SK-N-SH (cell line): ENCODE data around the gene MRPL46.

Source experiments
- EP300 ChIP-seq, 2 experiments: IDR thresholded peaks; 2 replicates each; pipeline versions ENCODE4 v1.4.0 to v1.6.1; 2012; ENCODE audit warnings: borderline replicate concordance in 1 of 2, low read depth in 1 of 2, low read length in 1 of 2
- FOXM1 ChIP-seq: IDR thresholded peaks from 2 replicates; pipeline ENCODE4 v1.4.0; 2012; ENCODE audit warnings: low read depth, mild to moderate bottlenecking
- NFIC ChIP-seq: IDR thresholded peaks from 2 replicates; pipeline ENCODE4 v1.4.0; 2012; ENCODE audit warnings: borderline replicate concordance
- POLR2AphosphoS5 ChIP-seq: IDR thresholded peaks from 2 replicates; pipeline ENCODE4 v1.6.1; 2012; ENCODE audit warnings: low read depth, low read length
- RCOR1 ChIP-seq: fragments of 150-350 bp; IDR thresholded peaks from 2 replicates; pipeline ENCODE4 v1.6.1; 2017; ENCODE audit warnings: antibody characterized with exemption, low read length
- RXRA ChIP-seq: IDR thresholded peaks from 2 replicates; pipeline ENCODE4 v1.4.0; 2012; ENCODE audit warnings: low read depth, mild to moderate bottlenecking, borderline replicate concordance
- TAF1 ChIP-seq: IDR thresholded peaks from 2 replicates; pipeline ENCODE4 v1.6.1; 2012; ENCODE audit warnings: low read depth, mild to moderate bottlenecking, low read length, moderate library complexity, borderline replicate concordance
- YY1 ChIP-seq: IDR thresholded peaks from 2 replicates; pipeline ENCODE4 v1.4.0; 2012; ENCODE audit warnings: low read depth, mild to moderate bottlenecking
- ZBTB33 ChIP-seq: IDR thresholded peaks from 2 replicates; pipeline ENCODE4 v1.4.0; 2012; ENCODE audit warnings: low read depth, borderline replicate concordance
- TF ChIP-seq, protein P1 (sequence below): IDR thresholded peaks from 2 replicates; pipeline ENCODE4; 2012
- TF ChIP-seq, protein P2 (sequence below): fragments of 200-600 bp; sonication (generic); IDR thresholded peaks from 2 replicates; pipeline ENCODE4 v1.6.1; 2017; ENCODE audit warnings: antibody characterized with exemption, mild to moderate bottlenecking, moderate library complexity
- TF ChIP-seq, protein P3 (sequence below): IDR thresholded peaks from 2 replicates; pipeline ENCODE4 v1.4.0; 2012; ENCODE audit warnings: low read depth
- TF ChIP-seq, protein P4 (sequence below): IDR thresholded peaks from 2 replicates; pipeline ENCODE4 v1.6.1; 2012; ENCODE audit warnings: mild to moderate bottlenecking, low read depth, low read length, moderate library complexity

GRCh38 chr15:88477904-88478303 is 10.7 kb upstream of the MRPL46 start:
- TF ChIP-seq, protein P1, sequence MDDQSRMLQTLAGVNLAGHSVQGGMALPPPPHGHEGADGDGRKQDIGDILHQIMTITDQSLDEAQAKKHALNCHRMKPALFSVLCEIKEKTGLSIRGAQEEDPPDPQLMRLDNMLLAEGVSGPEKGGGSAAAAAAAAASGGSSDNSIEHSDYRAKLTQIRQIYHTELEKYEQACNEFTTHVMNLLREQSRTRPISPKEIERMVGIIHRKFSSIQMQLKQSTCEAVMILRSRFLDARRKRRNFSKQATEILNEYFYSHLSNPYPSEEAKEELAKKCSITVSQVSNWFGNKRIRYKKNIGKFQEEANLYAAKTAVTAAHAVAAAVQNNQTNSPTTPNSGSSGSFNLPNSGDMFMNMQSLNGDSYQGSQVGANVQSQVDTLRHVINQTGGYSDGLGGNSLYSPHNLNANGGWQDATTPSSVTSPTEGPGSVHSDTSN: no peak
- TF ChIP-seq TAF1 (no peak), YY1 (no peak), ZBTB33 (no peak), FOXM1 (no peak), EP300 (IDR thresholded peaks at IDR 0.05; ENCODE audit: borderline replicate concordance in 1 of 2, low read depth in 1 of 2, low read length in 1 of 2) (no peak), POLR2AphosphoS5 (no peak), RCOR1 (no peak), NFIC (no peak), RXRA (no peak)
- TF ChIP-seq, protein P2, sequence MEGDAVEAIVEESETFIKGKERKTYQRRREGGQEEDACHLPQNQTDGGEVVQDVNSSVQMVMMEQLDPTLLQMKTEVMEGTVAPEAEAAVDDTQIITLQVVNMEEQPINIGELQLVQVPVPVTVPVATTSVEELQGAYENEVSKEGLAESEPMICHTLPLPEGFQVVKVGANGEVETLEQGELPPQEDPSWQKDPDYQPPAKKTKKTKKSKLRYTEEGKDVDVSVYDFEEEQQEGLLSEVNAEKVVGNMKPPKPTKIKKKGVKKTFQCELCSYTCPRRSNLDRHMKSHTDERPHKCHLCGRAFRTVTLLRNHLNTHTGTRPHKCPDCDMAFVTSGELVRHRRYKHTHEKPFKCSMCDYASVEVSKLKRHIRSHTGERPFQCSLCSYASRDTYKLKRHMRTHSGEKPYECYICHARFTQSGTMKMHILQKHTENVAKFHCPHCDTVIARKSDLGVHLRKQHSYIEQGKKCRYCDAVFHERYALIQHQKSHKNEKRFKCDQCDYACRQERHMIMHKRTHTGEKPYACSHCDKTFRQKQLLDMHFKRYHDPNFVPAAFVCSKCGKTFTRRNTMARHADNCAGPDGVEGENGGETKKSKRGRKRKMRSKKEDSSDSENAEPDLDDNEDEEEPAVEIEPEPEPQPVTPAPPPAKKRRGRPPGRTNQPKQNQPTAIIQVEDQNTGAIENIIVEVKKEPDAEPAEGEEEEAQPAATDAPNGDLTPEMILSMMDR: no peak
- TF ChIP-seq, protein P3, sequence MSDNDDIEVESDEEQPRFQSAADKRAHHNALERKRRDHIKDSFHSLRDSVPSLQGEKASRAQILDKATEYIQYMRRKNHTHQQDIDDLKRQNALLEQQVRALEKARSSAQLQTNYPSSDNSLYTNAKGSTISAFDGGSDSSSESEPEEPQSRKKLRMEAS: no peak
- TF ChIP-seq, protein P4, sequence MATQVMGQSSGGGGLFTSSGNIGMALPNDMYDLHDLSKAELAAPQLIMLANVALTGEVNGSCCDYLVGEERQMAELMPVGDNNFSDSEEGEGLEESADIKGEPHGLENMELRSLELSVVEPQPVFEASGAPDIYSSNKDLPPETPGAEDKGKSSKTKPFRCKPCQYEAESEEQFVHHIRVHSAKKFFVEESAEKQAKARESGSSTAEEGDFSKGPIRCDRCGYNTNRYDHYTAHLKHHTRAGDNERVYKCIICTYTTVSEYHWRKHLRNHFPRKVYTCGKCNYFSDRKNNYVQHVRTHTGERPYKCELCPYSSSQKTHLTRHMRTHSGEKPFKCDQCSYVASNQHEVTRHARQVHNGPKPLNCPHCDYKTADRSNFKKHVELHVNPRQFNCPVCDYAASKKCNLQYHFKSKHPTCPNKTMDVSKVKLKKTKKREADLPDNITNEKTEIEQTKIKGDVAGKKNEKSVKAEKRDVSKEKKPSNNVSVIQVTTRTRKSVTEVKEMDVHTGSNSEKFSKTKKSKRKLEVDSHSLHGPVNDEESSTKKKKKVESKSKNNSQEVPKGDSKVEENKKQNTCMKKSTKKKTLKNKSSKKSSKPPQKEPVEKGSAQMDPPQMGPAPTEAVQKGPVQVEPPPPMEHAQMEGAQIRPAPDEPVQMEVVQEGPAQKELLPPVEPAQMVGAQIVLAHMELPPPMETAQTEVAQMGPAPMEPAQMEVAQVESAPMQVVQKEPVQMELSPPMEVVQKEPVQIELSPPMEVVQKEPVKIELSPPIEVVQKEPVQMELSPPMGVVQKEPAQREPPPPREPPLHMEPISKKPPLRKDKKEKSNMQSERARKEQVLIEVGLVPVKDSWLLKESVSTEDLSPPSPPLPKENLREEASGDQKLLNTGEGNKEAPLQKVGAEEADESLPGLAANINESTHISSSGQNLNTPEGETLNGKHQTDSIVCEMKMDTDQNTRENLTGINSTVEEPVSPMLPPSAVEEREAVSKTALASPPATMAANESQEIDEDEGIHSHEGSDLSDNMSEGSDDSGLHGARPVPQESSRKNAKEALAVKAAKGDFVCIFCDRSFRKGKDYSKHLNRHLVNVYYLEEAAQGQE: no peak
